HG03442 (cell line): ENCODE results near the gene CELA3B.
"Not testable (repeated sequence)": the region's sequence is repeated elsewhere in the genome, so short reads cannot be mapped to it uniquely, and the experiment has no call there.

ENCODE experiments used
- ATAC-seq: cut with Tn5 transposase; IDR thresholded peaks from one replicate; pipeline ENCODE4 v1.9.1; 2021; ENCODE audit warnings: mild to moderate bottlenecking, moderate library complexity; ENCODE audit not compliant: unreplicated experiment

The CELA3B gene

DNA sequence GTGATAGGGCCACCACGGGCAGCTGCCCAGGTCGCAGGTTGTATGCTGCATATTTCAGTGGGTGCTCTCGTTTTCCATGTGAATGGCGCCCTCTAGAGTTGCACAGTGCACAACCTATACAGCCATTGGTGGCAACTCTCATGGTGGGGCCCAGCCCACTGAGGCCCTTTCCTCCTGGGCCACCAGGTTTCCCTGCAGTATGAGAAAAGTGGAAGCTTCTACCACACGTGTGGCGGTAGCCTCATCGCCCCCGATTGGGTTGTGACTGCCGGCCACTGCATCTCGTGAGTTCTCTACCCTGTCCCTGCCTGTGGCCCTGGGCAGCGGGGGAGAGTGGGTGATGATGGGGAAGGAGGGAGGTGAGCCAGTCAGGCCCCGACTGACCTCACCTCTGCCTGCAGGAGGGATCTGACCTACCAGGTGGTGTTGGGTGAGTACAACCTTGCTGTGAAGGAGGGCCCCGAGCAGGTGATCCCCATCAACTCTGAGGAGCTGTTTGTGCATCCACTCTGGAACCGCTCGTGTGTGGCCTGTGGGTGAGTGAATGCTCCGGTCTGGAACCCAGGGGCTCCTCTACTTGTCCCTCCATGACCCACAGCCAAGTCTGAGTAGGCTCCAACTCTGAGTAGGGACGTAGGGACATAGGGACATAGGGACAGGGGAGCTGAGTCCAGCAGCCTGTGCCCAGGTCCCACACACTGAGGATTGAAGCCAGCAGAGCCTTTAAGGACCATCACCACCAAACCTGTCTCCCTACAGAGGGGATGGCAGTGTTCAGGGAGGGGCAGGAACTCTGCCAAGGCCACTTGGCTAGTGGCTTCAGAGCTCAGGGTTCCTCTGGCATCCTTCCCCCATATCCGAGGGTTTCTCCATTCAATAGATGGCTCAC, 28.7 kb downstream of the CELA3B start:
- not testable (repeated sequence) for ATAC-seq

DNA sequence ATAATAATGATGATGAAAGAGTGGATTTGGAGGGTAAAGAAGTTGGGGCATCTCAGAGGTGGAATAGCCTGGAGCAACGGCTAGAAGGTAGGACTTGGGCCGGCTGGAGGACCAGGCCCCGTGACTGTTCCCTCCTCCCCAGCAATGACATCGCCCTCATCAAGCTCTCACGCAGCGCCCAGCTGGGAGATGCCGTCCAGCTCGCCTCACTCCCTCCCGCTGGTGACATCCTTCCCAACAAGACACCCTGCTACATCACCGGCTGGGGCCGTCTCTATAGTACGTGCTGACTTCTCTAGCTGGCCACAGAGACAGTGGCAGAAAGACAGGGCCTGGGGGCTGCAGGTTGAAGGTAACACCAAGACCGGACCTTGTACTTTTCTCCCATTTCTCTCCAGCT, 29.9 kb downstream of the CELA3B start:
- not testable (repeated sequence) for ATAC-seq

DNA sequence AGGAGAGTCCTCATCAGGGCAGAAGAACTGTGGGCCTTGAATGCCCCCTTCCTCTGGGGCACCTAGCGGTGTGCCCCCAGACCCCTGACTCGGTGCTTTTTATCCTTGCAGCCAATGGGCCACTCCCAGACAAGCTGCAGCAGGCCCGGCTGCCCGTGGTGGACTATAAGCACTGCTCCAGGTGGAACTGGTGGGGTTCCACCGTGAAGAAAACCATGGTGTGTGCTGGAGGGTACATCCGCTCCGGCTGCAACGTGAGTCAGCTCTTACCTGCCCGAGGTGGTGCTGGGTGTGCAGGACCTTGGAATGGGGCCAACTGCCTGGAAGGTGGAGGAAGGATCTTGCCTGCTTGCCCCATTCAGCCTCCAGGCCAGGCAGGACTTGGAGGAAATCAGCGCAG, 30.4 kb downstream of the CELA3B start:
- ATAC-seq: not testable (repeated sequence)

DNA sequence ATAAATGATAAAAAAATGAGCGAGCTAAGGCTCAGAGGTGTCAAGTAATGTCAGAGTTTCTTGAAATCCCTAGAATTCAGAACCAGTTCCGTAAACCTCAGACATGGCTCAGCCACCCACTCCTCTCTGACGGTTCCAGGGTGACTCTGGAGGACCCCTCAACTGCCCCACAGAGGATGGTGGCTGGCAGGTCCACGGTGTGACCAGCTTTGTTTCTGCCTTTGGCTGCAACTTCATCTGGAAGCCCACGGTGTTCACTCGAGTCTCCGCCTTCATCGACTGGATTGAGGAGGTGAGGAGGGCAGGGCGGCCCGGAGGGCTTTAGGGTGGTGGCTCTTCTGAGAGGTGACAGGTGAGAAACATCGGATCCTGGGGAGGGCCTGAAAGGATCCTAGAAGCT, 32.7 kb downstream of the CELA3B start:
- not testable (repeated sequence) for ATAC-seq

DNA sequence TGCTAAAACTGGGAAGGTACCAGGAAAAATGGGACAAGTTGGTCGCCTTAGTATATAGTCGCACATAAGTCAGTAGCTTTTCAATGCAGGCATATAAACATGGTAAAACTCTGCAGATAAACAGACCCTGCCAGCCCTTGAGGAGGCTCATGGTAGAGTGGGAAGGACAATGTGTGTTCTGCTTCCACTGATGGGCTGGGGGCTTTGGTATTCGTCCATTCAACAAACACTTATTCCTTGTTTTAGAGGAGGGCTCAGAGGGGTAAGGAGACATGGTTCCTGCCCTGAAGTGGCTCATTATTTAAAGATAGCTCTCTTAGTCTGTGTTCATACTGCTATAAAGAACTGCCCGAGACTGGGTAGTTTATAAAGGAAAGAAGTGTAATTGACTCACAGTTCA, 35.9 kb downstream of the CELA3B start:
- not testable (repeated sequence) for ATAC-seq

DNA sequence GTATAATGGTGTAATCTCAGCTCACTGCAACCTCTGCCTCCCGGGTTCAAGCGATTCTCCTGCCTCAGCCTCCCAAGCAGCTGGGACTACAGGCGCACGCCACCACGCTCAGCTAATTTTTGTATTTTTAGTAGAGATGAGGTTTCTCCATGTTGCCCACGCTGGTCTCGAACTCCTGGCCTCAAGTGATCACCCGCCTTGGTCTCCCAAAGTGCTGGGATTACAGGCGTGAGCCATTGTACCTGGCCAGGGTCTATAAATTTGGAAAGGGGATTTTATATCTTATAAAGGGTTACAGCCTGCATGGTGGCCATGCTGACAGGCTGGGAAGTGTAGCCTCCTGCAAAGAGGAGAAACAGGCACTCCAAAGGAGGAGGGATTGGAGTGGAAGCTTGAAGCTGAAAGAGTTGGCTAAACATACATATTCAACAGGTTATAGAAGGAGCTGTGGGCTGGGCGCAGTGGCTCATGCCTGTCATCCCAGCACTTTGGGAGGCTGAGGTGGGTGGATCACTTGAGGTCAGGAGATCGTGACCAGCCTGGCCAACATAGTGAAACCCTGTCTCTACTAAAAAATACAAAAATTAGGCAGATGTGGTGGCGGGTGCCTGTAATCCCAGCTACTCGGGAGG, 37.9 kb downstream of the CELA3B start:
- not testable (repeated sequence) for ATAC-seq

DNA sequence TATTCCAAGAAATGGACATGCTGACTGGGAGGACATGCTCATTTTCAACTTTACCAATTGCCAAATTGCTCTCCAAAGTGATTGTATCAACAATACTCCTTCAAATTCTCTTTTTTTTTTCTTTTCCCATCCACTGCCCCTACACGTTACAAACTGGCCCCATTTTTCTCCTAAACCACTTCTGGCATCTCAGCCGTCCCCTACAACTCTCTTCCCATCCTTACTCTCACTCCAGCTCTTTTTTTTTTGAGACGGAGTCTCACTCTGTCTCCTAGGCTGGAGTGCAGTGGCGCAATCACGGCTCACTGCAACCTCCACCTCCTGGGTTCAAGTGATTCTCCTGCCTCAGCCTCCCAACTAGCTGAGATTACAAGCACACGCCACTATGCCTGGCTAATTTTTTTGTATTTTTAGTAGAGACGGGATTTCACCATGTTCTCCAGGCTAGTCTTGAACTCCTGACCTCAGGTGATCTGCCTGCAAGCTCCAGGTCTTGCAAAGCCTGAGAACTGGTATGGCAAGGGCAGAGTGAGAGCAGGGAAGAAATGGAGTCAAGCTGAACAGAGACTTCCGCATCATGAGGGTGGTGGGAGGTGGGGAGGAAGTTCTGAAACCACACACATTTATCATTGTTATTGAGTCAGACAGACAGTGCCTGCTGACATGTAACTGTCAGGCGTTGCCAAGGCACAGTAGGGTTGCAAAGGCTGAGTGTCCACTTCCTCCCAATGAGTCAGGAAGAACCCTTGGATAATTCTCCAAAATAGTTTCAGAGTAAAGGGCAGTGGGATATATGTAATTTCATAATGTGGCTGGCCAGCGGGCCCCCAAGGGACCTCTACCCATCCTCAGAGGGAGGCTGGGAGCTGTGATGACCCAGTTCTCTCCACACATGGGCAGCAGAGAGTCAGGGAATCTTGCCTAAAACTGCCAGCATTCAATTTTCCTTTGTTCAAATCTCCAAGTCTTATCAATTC, 42.0 kb downstream of the CELA3B start:
- peak; percentile 58 for ATAC-seq

DNA sequence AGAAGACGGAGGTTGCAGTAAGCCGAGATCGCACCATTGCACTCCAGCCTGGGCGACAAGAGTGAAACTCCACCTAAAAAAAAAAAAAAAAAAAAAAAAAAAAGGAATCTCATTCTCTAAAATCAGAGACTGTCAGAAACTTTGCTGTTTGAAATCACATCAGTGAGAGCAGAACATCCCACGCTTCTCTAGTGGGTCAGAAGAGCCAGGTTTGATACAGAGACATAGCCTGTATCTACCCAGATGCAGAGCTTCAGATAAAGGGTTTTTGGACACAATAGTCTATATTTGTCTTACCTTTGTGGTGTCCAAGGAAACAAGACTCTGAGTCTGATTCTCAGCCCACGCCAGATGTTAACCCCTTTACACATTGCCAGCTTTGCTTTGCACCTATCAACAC, 44.2 kb downstream of the CELA3B start:
- ATAC-seq: no peak

DNA sequence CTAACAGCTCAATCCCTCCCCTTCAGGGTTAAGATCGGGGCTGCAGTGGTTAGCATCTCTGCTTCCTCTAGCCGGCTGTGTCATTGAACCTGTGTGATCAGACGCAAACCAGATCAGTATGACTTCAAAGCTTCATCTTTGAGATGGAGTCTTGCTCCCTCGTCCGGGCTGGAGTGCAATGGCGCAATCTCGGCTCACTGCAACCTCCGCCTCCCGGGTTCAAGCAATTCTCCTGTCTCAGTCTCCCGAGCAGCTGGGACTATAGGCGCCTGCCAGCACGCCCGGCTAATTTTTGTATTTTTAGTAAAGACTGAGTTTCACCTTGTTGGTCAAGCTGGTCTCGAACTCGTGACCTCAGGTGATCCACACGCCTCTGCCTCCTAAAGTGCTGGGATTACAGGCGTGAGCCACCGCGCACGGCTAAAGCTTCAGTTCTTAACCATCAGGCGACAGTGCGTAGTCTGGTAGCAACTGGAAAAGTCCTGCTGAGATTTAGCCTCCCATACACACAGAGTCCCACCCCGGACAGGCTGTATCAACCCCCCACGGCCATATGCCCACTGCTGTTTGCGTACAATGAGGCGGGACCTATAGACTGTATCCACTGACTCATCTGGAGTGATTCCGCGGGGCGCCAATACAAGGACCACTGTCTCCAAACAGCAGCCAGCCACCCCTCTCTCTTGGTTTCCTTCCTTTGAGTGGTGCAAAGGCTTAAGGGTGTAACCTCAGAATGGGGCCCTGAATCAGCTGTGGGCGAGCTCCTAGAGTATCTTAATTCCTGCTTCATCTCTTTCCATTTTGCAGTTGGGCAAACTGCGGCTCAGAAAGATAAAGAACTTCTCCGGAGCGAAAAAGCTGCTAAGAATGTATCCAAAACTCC, 47.9 kb downstream of the CELA3B start:
- ATAC-seq: peak; percentile 25

DNA sequence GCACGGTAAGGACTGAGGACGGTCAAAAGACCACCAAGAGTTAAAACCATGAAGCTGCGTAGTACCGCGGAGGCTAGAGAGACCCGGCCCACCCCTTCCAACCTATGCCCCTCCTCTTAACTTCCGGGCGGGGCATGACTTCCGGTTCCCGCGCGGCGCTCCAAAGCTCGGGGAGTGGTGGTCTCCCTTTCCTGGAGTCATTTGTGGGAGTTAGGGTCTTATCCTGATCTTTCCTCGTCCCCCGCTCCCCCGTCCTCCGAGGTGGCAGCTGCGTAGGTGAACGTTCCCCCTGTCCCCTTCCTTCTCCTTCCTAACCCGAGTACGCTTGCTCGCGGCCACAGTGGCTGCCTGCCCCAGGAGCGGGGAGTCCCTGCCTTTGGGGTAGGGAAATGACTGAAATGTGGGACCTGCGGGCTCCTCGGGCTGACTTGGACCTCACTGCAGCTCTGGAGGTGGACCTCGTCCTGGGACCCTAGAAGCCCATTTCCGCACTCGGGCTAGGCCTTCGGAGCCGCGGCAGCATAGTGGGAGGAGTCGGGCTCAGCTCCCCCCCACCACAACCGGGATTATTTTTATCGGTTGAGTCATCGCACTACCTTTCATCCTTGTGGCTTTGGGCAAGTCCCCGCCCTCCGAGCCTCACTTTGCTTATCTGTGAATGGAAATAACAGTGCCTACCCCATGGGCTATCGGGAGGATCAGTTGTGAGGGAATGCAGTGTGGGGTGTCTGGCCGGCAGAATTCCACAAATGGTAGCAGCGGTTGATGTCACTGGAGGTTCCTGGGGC, 48.7 kb downstream of the CELA3B start:
- ATAC-seq: peak; percentile 64

DNA sequence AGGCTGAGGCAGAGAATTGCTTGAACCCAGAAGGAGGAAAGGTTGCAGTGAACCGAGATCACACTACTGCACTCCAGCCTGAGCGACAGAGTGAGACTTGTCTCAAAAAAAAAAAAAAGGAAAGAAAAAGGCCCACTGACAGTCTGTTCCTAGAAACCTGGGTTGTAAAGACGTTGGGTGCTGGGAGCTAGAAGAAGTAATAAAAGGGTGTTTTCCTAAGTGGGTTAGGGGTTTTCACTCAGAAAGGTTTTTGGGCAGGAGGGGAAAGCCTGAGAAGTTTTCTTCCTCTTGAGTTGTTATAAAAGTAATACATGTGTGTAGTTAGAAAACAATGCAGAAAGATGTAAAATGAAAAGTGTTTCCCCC, 50.1 kb downstream of the CELA3B start:
- ATAC-seq: no peak

DNA sequence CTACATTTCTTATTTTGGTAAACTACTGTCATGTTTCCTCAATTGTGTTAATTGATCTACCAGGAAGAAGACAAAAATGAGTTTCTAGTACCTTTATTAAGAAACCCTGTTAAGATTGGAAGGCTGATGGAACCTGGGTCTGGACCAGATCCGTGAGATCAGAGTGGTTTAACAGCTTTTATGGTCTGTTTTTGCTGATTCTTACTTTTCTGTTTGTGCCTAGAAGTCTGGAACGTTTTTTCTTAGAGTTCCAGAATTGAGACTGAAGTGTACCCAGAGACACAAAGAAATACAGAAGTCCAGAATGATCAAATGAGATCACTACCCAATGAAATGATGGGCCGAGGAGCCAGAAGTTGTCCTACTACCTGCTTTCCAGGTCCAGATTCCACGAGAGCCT, 53.2 kb downstream of the CELA3B start:
- no peak for ATAC-seq

DNA sequence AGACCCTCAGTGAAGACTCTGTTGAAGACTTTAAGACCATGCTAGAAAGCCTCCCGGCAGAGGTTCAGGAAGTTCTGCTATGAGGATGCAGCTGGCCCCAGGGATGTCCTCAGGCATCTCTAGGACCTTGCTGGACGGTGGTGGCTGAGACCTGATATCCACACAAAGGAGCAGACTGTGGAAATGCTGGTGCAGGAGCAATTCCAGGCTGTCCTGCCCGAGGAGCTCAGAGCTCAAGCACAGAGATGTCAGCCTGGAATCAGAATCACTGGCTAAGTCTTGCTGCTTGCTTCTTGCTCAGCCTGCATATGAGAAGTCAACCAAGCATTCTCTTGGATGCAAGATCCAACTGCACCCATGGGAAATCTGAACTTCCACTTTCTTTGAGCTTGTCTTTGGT, 53.7 kb downstream of the CELA3B start:
- no peak for ATAC-seq

DNA sequence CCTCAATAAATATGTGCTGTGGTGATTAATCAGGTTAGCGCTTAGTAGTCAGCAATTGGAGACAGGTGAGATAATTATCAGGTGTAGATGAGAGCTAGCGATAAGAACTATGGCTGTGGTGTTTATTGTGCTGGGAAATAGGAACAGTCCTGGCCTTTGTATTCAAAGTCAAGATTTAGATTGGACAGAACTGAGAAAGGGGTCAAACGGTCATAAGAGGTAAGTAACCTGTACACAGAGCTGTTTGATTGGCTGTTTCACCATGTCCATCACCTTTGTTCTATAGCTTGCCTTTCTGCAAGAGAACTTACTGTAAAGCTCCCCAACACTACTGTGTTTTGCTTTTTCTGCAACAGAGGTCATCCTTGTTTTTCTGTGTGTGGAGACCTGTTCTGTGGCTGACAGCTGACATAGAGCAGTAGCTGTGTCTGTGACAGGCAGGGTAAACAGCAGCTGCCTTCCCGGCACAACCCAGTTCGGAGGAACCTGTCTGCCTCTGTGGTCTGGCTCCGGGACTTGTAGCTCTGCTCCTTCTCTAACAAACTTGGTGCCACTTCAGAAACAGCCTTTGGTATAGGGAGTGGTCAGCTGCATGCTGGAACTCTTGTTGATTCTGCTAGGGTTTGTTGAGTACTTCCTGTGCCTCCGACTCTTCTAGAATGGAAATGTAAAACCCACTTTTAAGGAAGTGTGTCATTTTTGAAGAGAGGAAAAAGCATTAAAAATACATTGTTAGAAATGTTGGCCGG, 54.6 kb downstream of the CELA3B start:
- no peak for ATAC-seq

DNA sequence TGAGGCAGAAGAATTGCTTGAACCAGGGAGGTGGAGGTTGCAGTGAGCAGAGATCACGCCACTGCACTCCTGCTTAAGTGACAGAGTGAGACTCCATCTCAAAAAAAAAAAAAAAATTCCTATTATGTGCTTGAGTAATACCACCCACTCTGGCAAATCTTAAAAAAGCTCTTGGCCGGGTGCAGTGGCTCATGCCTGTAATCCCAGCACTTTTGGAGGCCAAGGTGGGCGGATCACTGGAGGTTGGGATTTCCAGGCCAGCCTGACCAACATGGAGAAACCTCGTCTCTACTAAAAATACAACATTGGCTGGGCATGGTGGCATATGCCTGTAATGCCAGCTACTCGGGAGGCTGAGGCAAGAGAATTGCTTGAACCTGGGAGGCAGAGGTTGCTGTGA, 58.0 kb downstream of the CELA3B start:
- not testable (repeated sequence) for ATAC-seq

DNA sequence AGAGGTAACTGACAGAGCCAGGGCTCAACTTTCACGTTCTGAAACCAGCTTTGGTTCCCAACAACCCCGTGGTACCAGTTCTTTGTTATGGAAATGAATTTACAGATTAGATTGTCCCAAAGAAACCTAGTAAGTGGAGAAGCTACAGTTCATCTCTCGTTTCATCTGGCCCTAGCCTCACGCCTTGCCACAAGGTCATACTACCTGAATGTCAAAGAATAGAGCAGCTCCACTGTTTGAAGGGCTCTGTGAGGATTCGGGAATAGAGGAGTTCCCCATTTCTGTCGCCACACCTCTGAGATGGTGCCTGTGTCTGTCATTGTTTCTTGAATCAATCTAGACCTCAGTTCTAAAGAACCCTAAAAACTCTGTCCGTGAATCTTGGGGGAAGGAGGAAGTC, 60.7 kb downstream of the CELA3B start:
- ATAC-seq: no peak

DNA sequence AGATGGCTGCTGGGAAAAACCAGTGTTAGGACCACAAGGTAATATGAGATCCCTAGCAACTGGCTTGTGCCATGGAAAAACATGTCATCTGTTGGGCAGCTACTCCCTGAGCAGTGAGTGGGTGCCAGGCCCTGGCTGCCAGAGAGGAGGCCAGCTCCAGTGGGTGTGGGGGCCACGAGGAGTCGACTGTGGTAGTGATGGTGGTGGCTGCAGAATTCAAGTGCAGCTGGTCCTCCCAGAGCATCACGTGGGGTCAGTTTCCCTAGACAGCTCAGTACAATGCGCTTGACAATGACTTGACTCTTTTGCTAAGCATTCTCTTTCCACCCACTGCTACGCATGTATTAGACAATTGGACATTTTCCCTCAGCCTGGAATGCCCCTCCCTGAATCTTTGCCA, 61.2 kb downstream of the CELA3B start:
- ATAC-seq: no peak
